Liver (tissue), 9 donors: Measurements from ENCODE around the gene RBM5. TPM values are rescaled to one million over a fixed set of nuclear protein-coding genes. Genes with fewer than 3 reads are reported as not detected.

ENCODE experiments used
- DNase-seq: peaks from one replicate; pipeline ENCODE4 v3.0.0-alpha.2; 2017; ENCODE audit warnings: low spot score
- H3K27ac ChIP-seq, 2 donors: one replicate each; pipeline ENCODE4 v1.7.0; 2013; ENCODE audit warnings: inconsistent platforms in 2 of 2, low read length in 2 of 2, control low read depth in 1 of 2, low read depth in 1 of 2, mild to moderate bottlenecking in 1 of 2
- H3K27me3 ChIP-seq, 4 donors: one replicate each; pipeline versions ENCODE4 v1.6.1 to v1.7.0; 2013; ENCODE audit warnings: low read length in 3 of 4, inconsistent platforms in 1 of 4, mild to moderate bottlenecking in 1 of 4, moderate library complexity in 1 of 4; ENCODE audit not compliant: control insufficient read depth in 4 of 4, insufficient read depth in 4 of 4
- H3K36me3 ChIP-seq, 4 donors: one replicate each; pipeline versions ENCODE4 v1.6.1 to v1.7.0; 2013; ENCODE audit warnings: low read length in 3 of 4, mild to moderate bottlenecking in 3 of 4, low read depth in 1 of 4, moderate library complexity in 1 of 4; ENCODE audit not compliant: control insufficient read depth in 4 of 4, insufficient read depth in 3 of 4
- H3K4me1 ChIP-seq, 4 donors: one replicate each; pipeline versions ENCODE4 v1.6.1 to v1.7.0; 2013; ENCODE audit warnings: low read length in 3 of 4, mild to moderate bottlenecking in 3 of 4, moderate library complexity in 1 of 4; ENCODE audit not compliant: control insufficient read depth in 4 of 4, insufficient read depth in 4 of 4
- H3K4me3 ChIP-seq, 3 donors: one replicate each; pipeline versions ENCODE4 v1.6.1 to v1.7.0; 2013; ENCODE audit warnings: low read length in 3 of 3, control low read depth in 1 of 3, low read depth in 1 of 3, mild to moderate bottlenecking in 1 of 3
- H3K9ac ChIP-seq, 2 donors: one replicate each; pipeline ENCODE4 v1.7.0; 2013; ENCODE audit warnings: low read length in 2 of 2, mild to moderate bottlenecking in 2 of 2, moderate library complexity in 2 of 2, control low read depth in 1 of 2, low read depth in 1 of 2
- H3K9me3 ChIP-seq, 4 donors: one replicate each; pipeline versions ENCODE4 v1.6.1 to v1.7.0; 2013; ENCODE audit warnings: low read length in 3 of 4; ENCODE audit not compliant: control insufficient read depth in 4 of 4
- EGR1 ChIP-seq, 2 donors: IDR thresholded peaks; 2 replicates each; pipeline ENCODE4 v1.6.1; 2016 to 2018; ENCODE audit warnings: antibody characterized with exemption in 2 of 2, low read depth in 2 of 2
- FOXA1 ChIP-seq: IDR thresholded peaks from 2 replicates; pipeline ENCODE4 v1.6.1; 2016; ENCODE audit warnings: antibody characterized with exemption
- FOXA2 ChIP-seq: IDR thresholded peaks from 2 replicates; pipeline ENCODE4 v1.6.1; 2016; ENCODE audit warnings: antibody characterized with exemption
- GABPA ChIP-seq, 2 donors: IDR thresholded peaks in 1 of 2; conservative IDR thresholded peaks in 1 of 2; 2 replicates each; pipeline ENCODE4 v1.6.1; 2016; ENCODE audit warnings: antibody characterized with exemption in 2 of 2, mild to moderate bottlenecking in 1 of 2, moderate library complexity in 1 of 2
- HNF4A ChIP-seq, 2 donors: conservative IDR thresholded peaks; 2 replicates each; pipeline ENCODE4 v1.6.1; 2016; ENCODE audit warnings: antibody characterized with exemption in 2 of 2, mild to moderate bottlenecking in 2 of 2
- HNF4G ChIP-seq: IDR thresholded peaks from 2 replicates; pipeline ENCODE4 v1.6.1; 2016; ENCODE audit warnings: antibody characterized with exemption
- JUND ChIP-seq, 2 donors: IDR thresholded peaks; 2 replicates each; pipeline ENCODE4 v1.6.1; 2016; ENCODE audit warnings: antibody characterized with exemption in 2 of 2
- NR2F2 ChIP-seq: IDR thresholded peaks from 2 replicates; pipeline ENCODE4 v1.6.1; 2016; ENCODE audit warnings: antibody characterized with exemption
- RAD21 ChIP-seq, 2 donors: IDR thresholded peaks; 2 replicates each; pipeline ENCODE4 v1.6.1; 2016; ENCODE audit warnings: antibody characterized with exemption in 2 of 2, mild to moderate bottlenecking in 2 of 2
- RXRA ChIP-seq, 2 donors: IDR thresholded peaks; 2 replicates each; pipeline ENCODE4 v1.6.1; 2017 to 2018; ENCODE audit warnings: antibody characterized with exemption in 2 of 2, mild to moderate bottlenecking in 1 of 2
- SP1 ChIP-seq: IDR thresholded peaks from 2 replicates; pipeline ENCODE4 v1.6.1; 2018; ENCODE audit warnings: antibody characterized with exemption, mild to moderate bottlenecking
- TAF1 ChIP-seq: conservative IDR thresholded peaks from 2 replicates; pipeline ENCODE4 v1.6.1; 2016; ENCODE audit warnings: antibody characterized with exemption, mild to moderate bottlenecking
- ZBTB33 ChIP-seq: IDR thresholded peaks from 2 replicates; pipeline ENCODE4 v1.6.1; 2016; ENCODE audit warnings: antibody characterized with exemption
- WGBS: extraction: QIAGEN DNeasy Blood & Tissue Kit; methylation state at CpG from one replicate; pipeline ENCODE4 v1.1.7; 2013; 5-methylcytosine and 5-hydroxymethylcytosine counted together
- polyA plus RNA-seq, 2 donors: library from polyadenylated mRNA; stranded (reverse) in 1 of 2; unstranded in 1 of 2; fragments of 200-250 nt in 1 of 2; fragments of >200 nt in 1 of 2; fragmentation: Nextera tagmentation in 1 of 2; extraction: Ambion mirVana in 1 of 2; gene quantifications; one replicate each; pipeline versions ENCODE4 v1.2.1 to v1.2.3, GENCODE V29; 2013 to 2015
- total RNA-seq, 2 donors: library from RNA; depleted of rRNA; stranded (reverse); fragments of >200 nt; gene quantifications; one replicate each; pipeline ENCODE4 v1.2.3, GENCODE V29; 2014
- TF ChIP-seq, protein P1 (sequence below): IDR thresholded peaks from 2 replicates; pipeline ENCODE4 v1.6.1; 2016; ENCODE audit warnings: antibody characterized with exemption, mild to moderate bottlenecking
- TF ChIP-seq, protein P2 (sequence below): fragments of 150-350 bp; IDR thresholded peaks from 2 replicates; pipeline ENCODE4 v1.5.1; 2017; ENCODE audit warnings: improper control_type of control experiment, low read depth, low read length; ENCODE audit not compliant: missing input control
- TF ChIP-seq, protein P3 (sequence below): IDR thresholded peaks from 2 replicates; pipeline ENCODE4 v1.6.1; 2016; ENCODE audit warnings: antibody characterized with exemption
- donor health status: healthy.
- donor health status: healthy.
- donor health status: healthy.
- donor health status: healthy.
- donor health status: healthy.

Gene RBM5
- total and polyA plus RNA-seq, 4 donors: 21.2 to 142 (median 64.3) TPM

DNA sequence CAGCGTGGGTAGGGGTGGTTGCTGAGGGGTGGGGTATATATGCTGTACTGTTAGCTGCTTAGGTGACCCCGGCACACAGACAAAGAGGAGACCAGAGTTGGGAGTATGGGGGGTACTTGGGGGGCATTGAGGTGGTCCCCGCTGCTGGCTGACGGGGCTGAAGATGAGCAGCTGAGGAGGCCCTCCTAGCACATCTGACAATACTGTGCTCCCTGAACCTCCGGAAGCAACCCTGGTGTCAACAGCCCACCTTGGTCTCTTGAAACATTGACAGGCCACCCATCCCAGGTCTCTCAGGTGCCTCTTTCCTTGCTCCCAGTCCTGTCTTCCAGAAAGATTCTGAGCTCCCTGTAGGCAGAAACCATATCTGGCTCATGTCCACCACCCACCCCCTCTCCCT, 47.2 kb downstream of the RBM5 start:
- no peaks in the 10 kb centered on the region for H3K36me3 ChIP-seq
- H3K9me3 ChIP-seq: no peaks in the 10 kb centered on the region
- H3K4me1 ChIP-seq: no peaks in the 10 kb centered on the region
- no peak overlapping the region for H3K9ac ChIP-seq
- H3K27me3 ChIP-seq: no peaks in the 10 kb centered on the region
- TF ChIP-seq EGR1 (IDR thresholded peaks at IDR 0.05; ENCODE audit: low read depth in 2 of 2): no peak
- TF ChIP-seq, protein P1, sequence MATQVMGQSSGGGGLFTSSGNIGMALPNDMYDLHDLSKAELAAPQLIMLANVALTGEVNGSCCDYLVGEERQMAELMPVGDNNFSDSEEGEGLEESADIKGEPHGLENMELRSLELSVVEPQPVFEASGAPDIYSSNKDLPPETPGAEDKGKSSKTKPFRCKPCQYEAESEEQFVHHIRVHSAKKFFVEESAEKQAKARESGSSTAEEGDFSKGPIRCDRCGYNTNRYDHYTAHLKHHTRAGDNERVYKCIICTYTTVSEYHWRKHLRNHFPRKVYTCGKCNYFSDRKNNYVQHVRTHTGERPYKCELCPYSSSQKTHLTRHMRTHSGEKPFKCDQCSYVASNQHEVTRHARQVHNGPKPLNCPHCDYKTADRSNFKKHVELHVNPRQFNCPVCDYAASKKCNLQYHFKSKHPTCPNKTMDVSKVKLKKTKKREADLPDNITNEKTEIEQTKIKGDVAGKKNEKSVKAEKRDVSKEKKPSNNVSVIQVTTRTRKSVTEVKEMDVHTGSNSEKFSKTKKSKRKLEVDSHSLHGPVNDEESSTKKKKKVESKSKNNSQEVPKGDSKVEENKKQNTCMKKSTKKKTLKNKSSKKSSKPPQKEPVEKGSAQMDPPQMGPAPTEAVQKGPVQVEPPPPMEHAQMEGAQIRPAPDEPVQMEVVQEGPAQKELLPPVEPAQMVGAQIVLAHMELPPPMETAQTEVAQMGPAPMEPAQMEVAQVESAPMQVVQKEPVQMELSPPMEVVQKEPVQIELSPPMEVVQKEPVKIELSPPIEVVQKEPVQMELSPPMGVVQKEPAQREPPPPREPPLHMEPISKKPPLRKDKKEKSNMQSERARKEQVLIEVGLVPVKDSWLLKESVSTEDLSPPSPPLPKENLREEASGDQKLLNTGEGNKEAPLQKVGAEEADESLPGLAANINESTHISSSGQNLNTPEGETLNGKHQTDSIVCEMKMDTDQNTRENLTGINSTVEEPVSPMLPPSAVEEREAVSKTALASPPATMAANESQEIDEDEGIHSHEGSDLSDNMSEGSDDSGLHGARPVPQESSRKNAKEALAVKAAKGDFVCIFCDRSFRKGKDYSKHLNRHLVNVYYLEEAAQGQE: no peak
- no peak for TF ChIP-seq HNF4G
- no peak for TF ChIP-seq SP1
- TF ChIP-seq, protein P2, sequence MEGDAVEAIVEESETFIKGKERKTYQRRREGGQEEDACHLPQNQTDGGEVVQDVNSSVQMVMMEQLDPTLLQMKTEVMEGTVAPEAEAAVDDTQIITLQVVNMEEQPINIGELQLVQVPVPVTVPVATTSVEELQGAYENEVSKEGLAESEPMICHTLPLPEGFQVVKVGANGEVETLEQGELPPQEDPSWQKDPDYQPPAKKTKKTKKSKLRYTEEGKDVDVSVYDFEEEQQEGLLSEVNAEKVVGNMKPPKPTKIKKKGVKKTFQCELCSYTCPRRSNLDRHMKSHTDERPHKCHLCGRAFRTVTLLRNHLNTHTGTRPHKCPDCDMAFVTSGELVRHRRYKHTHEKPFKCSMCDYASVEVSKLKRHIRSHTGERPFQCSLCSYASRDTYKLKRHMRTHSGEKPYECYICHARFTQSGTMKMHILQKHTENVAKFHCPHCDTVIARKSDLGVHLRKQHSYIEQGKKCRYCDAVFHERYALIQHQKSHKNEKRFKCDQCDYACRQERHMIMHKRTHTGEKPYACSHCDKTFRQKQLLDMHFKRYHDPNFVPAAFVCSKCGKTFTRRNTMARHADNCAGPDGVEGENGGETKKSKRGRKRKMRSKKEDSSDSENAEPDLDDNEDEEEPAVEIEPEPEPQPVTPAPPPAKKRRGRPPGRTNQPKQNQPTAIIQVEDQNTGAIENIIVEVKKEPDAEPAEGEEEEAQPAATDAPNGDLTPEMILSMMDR: no peak
- no peak for TF ChIP-seq JUND (IDR thresholded peaks at IDR 0.05)
- no peak for TF ChIP-seq GABPA (IDR thresholded peaks at IDR 0.05 in 1 of 2, conservative IDR thresholded peaks at IDR 0.05 in 1 of 2)
- TF ChIP-seq NR2F2: no peak
- H3K4me3 ChIP-seq: no peak overlapping the region
- no peak for DNase-seq
- 99% methylated on average over 5 of the region's 5 CpGs for WGBS
- no peak overlapping the region for H3K27ac ChIP-seq

DNA sequence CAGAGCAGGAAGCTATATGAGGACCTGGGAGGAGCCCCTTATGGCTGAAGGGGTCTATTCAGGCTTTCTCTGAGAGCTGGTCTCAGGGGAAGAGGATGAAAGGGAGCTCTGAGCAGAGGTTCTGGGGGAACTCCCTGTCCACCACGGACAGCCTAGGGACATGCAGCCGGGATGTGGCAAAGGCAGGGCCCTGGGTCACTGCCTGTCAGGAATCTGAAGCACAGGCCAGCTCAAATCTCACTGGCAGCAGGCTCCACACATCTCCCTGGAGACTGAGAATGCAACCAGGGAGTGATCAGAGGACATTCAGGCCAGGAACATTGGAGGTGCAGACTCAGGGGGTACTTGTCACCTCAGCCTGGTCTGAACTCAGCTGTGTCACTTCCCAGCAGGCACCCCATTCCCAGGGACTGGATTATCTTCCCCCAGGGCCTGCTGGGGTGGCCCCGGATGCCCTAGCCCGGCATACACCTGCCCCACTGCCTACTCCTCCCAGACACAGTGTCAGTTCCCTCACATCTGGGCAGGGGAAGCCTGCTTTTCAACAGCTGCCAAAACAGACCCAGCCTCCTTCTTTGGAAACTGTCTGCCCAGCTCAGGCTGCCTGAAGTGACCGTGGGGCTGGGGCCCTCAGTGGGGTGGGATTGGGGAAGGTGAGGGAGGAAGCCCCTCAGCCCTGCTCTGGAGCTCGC, 48.1 kb downstream of the RBM5 start:
- H3K9ac ChIP-seq: no peak overlapping the region
- no peak overlapping the region for H3K27ac ChIP-seq
- no peaks in the 10 kb centered on the region for H3K4me1 ChIP-seq
- no peaks in the 10 kb centered on the region for H3K36me3 ChIP-seq
- no peak for DNase-seq
- H3K27me3 ChIP-seq: no peaks in the 10 kb centered on the region
- no peaks in the 10 kb centered on the region for H3K9me3 ChIP-seq
- no peak overlapping the region for H3K4me3 ChIP-seq
- TF ChIP-seq, protein P3, sequence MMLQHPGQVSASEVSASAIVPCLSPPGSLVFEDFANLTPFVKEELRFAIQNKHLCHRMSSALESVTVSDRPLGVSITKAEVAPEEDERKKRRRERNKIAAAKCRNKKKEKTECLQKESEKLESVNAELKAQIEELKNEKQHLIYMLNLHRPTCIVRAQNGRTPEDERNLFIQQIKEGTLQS: no peak
- no peak for TF ChIP-seq ZBTB33
- no peak for TF ChIP-seq JUND (IDR thresholded peaks at IDR 0.05)
- TF ChIP-seq TAF1: no peak
- TF ChIP-seq, protein P2: no peak
- TF ChIP-seq HNF4G: no peak
- TF ChIP-seq SP1: no peak
- TF ChIP-seq HNF4A (conservative IDR thresholded peaks at IDR 0.05): no peak
- TF ChIP-seq RAD21 (IDR thresholded peaks at IDR 0.05): no peak
- TF ChIP-seq RXRA (IDR thresholded peaks at IDR 0.05): no peak
- TF ChIP-seq, protein P1: no peak
- no peak for TF ChIP-seq EGR1 (IDR thresholded peaks at IDR 0.05; ENCODE audit: low read depth in 2 of 2)
- no peak for TF ChIP-seq FOXA1
- no peak for TF ChIP-seq FOXA2
- WGBS: 77% methylated on average over 6 of the region's 6 CpGs
